BE2C (cell line): ENCODE measurements around the gene TTLL11.

ENCODE experiments used
- DNase-seq: peaks from one replicate; pipeline ENCODE4 v3.0.0-alpha.2; 2020
- H3K27me3 ChIP-seq: fragments of 250-450 bp; sonication (Bioruptor Pico); 2 replicates; pipeline ENCODE4 v1.5.1; 2020; ENCODE audit warnings: mild to moderate bottlenecking
- H3K36me3 ChIP-seq: fragments of 250-450 bp; sonication (Bioruptor Pico); 2 replicates; pipeline ENCODE4 v1.5.1; 2020; ENCODE audit warnings: mild to moderate bottlenecking
- H3K4me1 ChIP-seq: fragments of 250-450 bp; sonication (Bioruptor Pico); 2 replicates; pipeline ENCODE4 v1.5.1; 2020
- H3K4me3 ChIP-seq: 2 replicates; pipeline ENCODE4 v1.5.1; 2011; ENCODE audit warnings: low read depth, low read length
- H3K9me3 ChIP-seq: fragments of 250-450 bp; sonication (Bioruptor Pico); 2 replicates; pipeline ENCODE4 v1.5.1; 2020
- TF ChIP-seq, protein P1 (sequence below): IDR thresholded peaks from 2 replicates; pipeline ENCODE4 v1.5.1; 2012; ENCODE audit warnings: mild to moderate bottlenecking, low read depth, low read length

Gene TTLL11

DNA sequence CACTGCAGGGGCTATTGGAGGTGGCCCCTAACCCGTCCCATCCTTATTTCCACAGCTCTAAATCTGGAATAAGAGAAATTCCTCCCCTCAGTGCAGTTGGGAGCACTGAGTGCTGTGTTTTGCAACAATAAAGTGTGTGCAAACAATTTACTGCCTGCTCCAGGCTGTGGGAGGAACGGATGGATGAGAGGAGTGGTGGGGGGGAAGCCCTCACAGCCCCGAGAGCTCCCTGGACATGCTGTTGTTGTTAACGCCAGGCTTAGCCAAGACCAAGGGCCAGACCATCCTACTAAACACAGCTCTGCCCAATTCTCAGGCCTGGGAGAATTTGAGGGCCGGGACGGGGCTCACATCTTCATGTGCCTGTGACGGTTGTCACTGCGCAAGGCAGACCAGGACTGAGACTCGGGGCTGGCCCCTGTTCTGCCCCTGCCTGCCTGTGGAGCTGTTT lies 241.4 kb downstream of the TTLL11 start:
- no peak for DNase-seq
- no peaks in the 10 kb centered on the region for H3K36me3 ChIP-seq
- H3K27me3 ChIP-seq: no peaks in the 10 kb centered on the region
- no peaks in the 10 kb centered on the region for H3K4me1 ChIP-seq
- no peaks in the 10 kb centered on the region for H3K9me3 ChIP-seq
- TF ChIP-seq, protein P1, sequence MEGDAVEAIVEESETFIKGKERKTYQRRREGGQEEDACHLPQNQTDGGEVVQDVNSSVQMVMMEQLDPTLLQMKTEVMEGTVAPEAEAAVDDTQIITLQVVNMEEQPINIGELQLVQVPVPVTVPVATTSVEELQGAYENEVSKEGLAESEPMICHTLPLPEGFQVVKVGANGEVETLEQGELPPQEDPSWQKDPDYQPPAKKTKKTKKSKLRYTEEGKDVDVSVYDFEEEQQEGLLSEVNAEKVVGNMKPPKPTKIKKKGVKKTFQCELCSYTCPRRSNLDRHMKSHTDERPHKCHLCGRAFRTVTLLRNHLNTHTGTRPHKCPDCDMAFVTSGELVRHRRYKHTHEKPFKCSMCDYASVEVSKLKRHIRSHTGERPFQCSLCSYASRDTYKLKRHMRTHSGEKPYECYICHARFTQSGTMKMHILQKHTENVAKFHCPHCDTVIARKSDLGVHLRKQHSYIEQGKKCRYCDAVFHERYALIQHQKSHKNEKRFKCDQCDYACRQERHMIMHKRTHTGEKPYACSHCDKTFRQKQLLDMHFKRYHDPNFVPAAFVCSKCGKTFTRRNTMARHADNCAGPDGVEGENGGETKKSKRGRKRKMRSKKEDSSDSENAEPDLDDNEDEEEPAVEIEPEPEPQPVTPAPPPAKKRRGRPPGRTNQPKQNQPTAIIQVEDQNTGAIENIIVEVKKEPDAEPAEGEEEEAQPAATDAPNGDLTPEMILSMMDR: no peak
- no peak overlapping the region for H3K4me3 ChIP-seq

GRCh38 chr9:121850366-121850765 lies 242.7 kb downstream of the TTLL11 start:
- no peaks in the 10 kb centered on the region for H3K27me3 ChIP-seq

DNA sequence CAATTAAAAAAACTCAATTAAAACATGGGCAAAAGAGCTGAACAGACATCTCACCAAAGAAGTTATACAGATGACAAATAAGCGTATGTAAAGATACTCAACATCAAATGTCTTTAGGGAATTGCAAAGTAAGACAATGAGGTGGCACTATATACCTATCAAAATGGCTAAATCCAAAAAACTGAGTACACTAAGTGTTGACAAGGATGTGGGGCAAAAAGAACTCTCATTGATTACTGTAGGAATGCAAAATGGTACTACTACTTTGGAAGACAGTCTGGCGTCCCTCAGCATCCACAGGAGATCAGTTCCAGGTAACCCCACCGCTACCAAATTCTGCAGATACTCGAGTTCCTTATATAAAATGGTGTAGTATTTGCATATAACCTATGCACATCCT lies 243.6 kb downstream of the TTLL11 start:
- no peak for DNase-seq
- TF ChIP-seq, protein P1: no peak
- H3K4me1 ChIP-seq: no peaks in the 10 kb centered on the region
- no peaks in the 10 kb centered on the region for H3K27me3 ChIP-seq
- H3K36me3 ChIP-seq: no peaks in the 10 kb centered on the region
- H3K9me3 ChIP-seq: no peaks in the 10 kb centered on the region
- no peak overlapping the region for H3K4me3 ChIP-seq

More at GRCh38 chr9:121850366-121850765, 242.7 kb downstream of the TTLL11 start:
- H3K9me3 ChIP-seq: no peaks in the 10 kb centered on the region
- no peak overlapping the region for H3K4me3 ChIP-seq
- DNase-seq: no peak
- TF ChIP-seq, protein P1: no peak
- no peaks in the 10 kb centered on the region for H3K4me1 ChIP-seq
- H3K36me3 ChIP-seq: no peaks in the 10 kb centered on the region

DNA sequence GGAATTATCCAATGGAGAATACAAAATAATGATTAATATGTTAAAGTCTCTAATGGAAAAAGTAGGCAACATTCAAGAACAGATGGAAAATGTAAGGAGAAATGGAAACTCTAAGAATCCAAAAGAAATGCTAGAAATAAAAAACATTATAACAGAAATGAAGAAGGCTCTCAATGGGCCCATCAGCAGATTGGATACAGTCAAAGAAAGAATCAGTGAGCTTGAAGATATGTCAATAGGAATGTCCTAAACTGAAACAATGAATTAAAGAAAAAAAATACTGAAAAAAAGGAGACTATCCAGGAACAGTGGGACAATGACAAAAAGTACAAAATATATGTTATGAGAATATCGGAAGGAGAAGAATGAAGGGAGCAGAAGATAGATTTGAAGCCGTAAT lies 248.5 kb downstream of the TTLL11 start:
- no peaks in the 10 kb centered on the region for H3K9me3 ChIP-seq
- H3K36me3 ChIP-seq: no peaks in the 10 kb centered on the region
- H3K4me3 ChIP-seq: no peak overlapping the region
- H3K4me1 ChIP-seq: no peaks in the 10 kb centered on the region
- TF ChIP-seq, protein P1: no peak
- DNase-seq: no peak
- H3K27me3 ChIP-seq: no peaks in the 10 kb centered on the region

- TF ChIP-seq, protein P1: no peak
- H3K4me1 ChIP-seq: no peaks in the 10 kb centered on the region
- no peak for DNase-seq
- H3K27me3 ChIP-seq: no peaks in the 10 kb centered on the region
- no peaks in the 10 kb centered on the region for H3K36me3 ChIP-seq
- H3K9me3 ChIP-seq: no peaks in the 10 kb centered on the region
- H3K4me3 ChIP-seq: no peak overlapping the region
These were observed 249.0 kb downstream of the TTLL11 start for GRCh38 chr9:121844098-121844497.

DNA sequence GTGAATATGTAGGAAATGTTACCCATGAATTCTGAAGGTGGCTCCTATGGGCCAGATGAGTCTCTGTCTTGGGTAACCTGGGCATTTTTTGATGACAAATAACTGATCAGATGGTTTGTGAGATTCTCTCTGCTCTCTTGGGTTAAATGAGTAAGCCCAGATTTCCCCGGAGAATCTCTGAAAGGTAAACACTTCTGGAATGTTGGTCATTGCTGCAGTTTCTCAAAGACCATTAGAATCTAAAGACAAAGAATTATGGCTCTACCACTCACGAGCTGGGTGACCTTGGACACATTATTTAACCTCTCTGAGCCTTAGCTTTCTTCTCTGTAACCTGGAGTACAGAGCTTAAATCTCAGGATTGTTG lies 250.5 kb downstream of the TTLL11 start:
- no peak overlapping the region for H3K4me3 ChIP-seq
- H3K36me3 ChIP-seq: no peaks in the 10 kb centered on the region
- H3K4me1 ChIP-seq: no peaks in the 10 kb centered on the region
- no peak for DNase-seq
- TF ChIP-seq, protein P1: no peak
- no peaks in the 10 kb centered on the region for H3K27me3 ChIP-seq
- no peaks in the 10 kb centered on the region for H3K9me3 ChIP-seq
